SK-N-MC (cell line): Measurements from ENCODE around the gene TERB1.
A peak's percentile ranks its signal among the peaks of the same experiment; 100 is the strongest.

Experiments
- DNase-seq: peaks from one replicate; pipeline ENCODE4 v3.0.0-alpha.2; 2011; ENCODE audit warnings: low read depth, low spot score
- H3K27ac ChIP-seq: fragments of 200-600 bp; sonication (generic); 2 replicates; pipeline ENCODE4 v1.5.1; 2016; ENCODE audit warnings: mixed run types
- H3K36me3 ChIP-seq: fragments of 200-600 bp; sonication (generic); 2 replicates; pipeline ENCODE4 v1.6.1; 2017; ENCODE audit warnings: antibody characterized with exemption, low read length, mixed read lengths; ENCODE audit not compliant: insufficient read depth
- H3K4me3 ChIP-seq: fragments of 200-600 bp; sonication (generic); 2 replicates; pipeline ENCODE4 v1.5.1; 2016
- H3K9ac ChIP-seq: fragments of 200-600 bp; sonication (generic); 2 replicates; pipeline ENCODE4 v1.8.0; 2017; ENCODE audit warnings: mixed run types, mixed read lengths; ENCODE audit not compliant: insufficient read length
- H3K9me3 ChIP-seq: fragments of 200-600 bp; sonication (generic); 2 replicates; pipeline ENCODE4 v1.6.1; 2017; ENCODE audit warnings: low read depth, mild to moderate bottlenecking, antibody characterized with exemption, low read length, moderate library complexity, mixed read lengths
- EZH2 ChIP-seq: fragments of 200-600 bp; sonication (generic); IDR thresholded peaks from one replicate; pipeline ENCODE4 v1.6.1; 2017; ENCODE audit warnings: antibody characterized with exemption
- FOXP2 ChIP-seq: optimal IDR thresholded peaks from 2 replicates; pipeline ENCODE3; 2011; ENCODE audit warnings: mild to moderate bottlenecking, moderate library complexity; ENCODE audit not compliant: insufficient read depth; ENCODE audit errors: extremely low read length, control extremely low read depth
- POLR2AphosphoS5 ChIP-seq: IDR thresholded peaks from 2 replicates; pipeline ENCODE4 v1.6.1; 2012; ENCODE audit warnings: mild to moderate bottlenecking, low read depth, low read length, borderline replicate concordance

TERB1 gene

DNA sequence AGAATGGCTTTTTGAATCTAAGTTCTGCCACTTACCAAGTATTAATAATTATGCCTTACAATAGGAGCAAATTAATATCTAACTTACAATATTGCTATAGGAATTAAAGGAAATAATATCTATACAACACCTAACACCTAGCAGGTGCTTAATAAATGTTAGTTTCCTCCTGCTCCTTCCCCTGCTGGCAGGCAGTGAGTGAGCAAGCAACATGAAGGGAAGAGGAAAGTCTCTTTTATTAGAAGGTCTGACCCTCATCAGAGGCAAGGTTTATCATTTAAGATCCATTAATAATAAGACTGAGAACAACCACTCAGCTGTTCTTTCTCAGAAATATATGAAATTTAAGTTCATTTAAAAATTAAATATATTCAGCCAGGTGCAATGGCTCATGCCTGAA is 43.3 kb downstream of the TERB1 start:
- no peak for DNase-seq
- H3K36me3 ChIP-seq = no peaks in the 10 kb centered on the region
- no peak for TF ChIP-seq EZH2
- no peak for TF ChIP-seq POLR2AphosphoS5
- no peak for TF ChIP-seq FOXP2
- H3K4me3 ChIP-seq = no peak overlapping the region
- no peak overlapping the region for H3K9ac ChIP-seq
- H3K9me3 ChIP-seq = no peaks in the 10 kb centered on the region
- H3K27ac ChIP-seq = no peak overlapping the region

- Histone ChIP-seq H3K4me3 (no peak overlapping the region), H3K36me3 (peaks cover 3% of the 10 kb centered on the region; the same call in 1 of the 2 replicates), H3K9me3 (no peaks in the 10 kb centered on the region), H3K27ac (no peak overlapping the region), H3K9ac (no peak overlapping the region)
- no peak for DNase-seq
- TF ChIP-seq EZH2 (no peak), POLR2AphosphoS5 (no peak), FOXP2 (no peak)
These were observed 46.6 kb downstream of the TERB1 start for GRCh38 chr16:66754819-66755218.

- Histone ChIP-seq H3K4me3 (no peak overlapping the region), H3K27ac (no peak overlapping the region), H3K9me3 (no peaks in the 10 kb centered on the region), H3K9ac (no peak overlapping the region), H3K36me3 (peaks cover 9% of the 10 kb centered on the region; the same call in 1 of the 2 replicates)
- DNase-seq = no peak
- TF ChIP-seq FOXP2 = no peak
- no peak for TF ChIP-seq EZH2
- no peak for TF ChIP-seq POLR2AphosphoS5
These were observed 47.2 kb downstream of the TERB1 start for GRCh38 chr16:66754211-66754610.

GRCh38 chr16:66752958-66753357 is 48.4 kb downstream of the TERB1 start:
- no peak overlapping the region for H3K27ac ChIP-seq
- no peak overlapping the region for H3K4me3 ChIP-seq
- no peak for DNase-seq
- no peak overlapping the region for H3K9ac ChIP-seq
- H3K9me3 ChIP-seq = no peaks in the 10 kb centered on the region
- TF ChIP-seq FOXP2 (no peak), EZH2 (no peak), POLR2AphosphoS5 (no peak)
- peaks cover 18% of the 10 kb centered on the region; the same call in 1 of the 2 replicates for H3K36me3 ChIP-seq

- peaks cover 18% of the 10 kb centered on the region; the same call in 1 of the 2 replicates for H3K36me3 ChIP-seq
- peak overlapping the region; percentile 92 for H3K9ac ChIP-seq
- DNase-seq = no peak
- no peak overlapping the region for H3K27ac ChIP-seq
- TF ChIP-seq POLR2AphosphoS5 (no peak), EZH2 (no peak), FOXP2 (no peak)
- no peaks in the 10 kb centered on the region for H3K9me3 ChIP-seq
- H3K4me3 ChIP-seq = peak overlapping the region; percentile 83
These were observed 49.0 kb downstream of the TERB1 start for GRCh38 chr16:66752379-66752778.

GRCh38 chr16:66751992-66752322 is 49.4 kb downstream of the TERB1 start:
- Histone ChIP-seq H3K36me3 (peaks cover 18% of the 10 kb centered on the region; the same call in 1 of the 2 replicates), H3K9ac (peak overlapping the region; percentile 92), H3K4me3 (peak overlapping the region; percentile 83), H3K27ac (no peak overlapping the region), H3K9me3 (no peaks in the 10 kb centered on the region)
- no peak for DNase-seq
- no peak for TF ChIP-seq POLR2AphosphoS5
- no peak for TF ChIP-seq EZH2
- no peak for TF ChIP-seq FOXP2

GRCh38 chr16:66751303-66751991 is 49.9 kb downstream of the TERB1 start, which contains the start of gene DYNC1LI2:
Gene DYNC1LI2, minus strand, starts transcription at chr16:66751609. Its CDS starts 18 bp downstream, at chr16:66751591.
- H3K27ac ChIP-seq = 0 out of 2 replicates have a peak within 1 kb of the TSS, but pooled peaks have one; percentile 60
- H3K36me3 ChIP-seq = peaks cover 23% of the 10 kb centered on the region; the same call in 1 of the 2 replicates
- no peak for DNase-seq
- no peaks in the 10 kb centered on the region for H3K9me3 ChIP-seq
- TF ChIP-seq FOXP2 (no peak), EZH2 (no peak), POLR2AphosphoS5 (peak; percentile 38; the same call in 1 of the 2 replicates)
- peak within 1 kb of the TSS; percentile 83 for H3K4me3 ChIP-seq
- peak within 1 kb of the TSS; percentile 92 for H3K9ac ChIP-seq

DNA sequence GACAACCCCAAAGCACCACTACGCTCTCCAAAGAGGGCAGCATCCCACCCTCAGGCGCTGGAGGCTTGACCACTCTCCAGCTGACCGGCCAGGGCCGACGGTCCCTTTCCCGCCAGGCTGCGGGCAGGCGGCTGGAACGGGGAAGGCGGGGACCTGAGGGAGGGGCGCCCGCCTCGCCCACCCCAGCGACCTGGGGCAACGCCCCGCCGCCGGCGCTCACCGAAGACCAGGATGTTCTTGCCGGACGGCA is 50.4 kb downstream of the TERB1 start:
- H3K36me3 ChIP-seq = peaks cover 23% of the 10 kb centered on the region; the same call in 1 of the 2 replicates
- 0 out of 2 replicates have a peak overlapping the region, but pooled peaks have one; percentile 60 for H3K27ac ChIP-seq
- peak overlapping the region; percentile 83 for H3K4me3 ChIP-seq
- no peak for TF ChIP-seq EZH2
- TF ChIP-seq POLR2AphosphoS5 = no peak
- TF ChIP-seq FOXP2 = no peak
- peak overlapping the region; percentile 92 for H3K9ac ChIP-seq
- no peaks in the 10 kb centered on the region for H3K9me3 ChIP-seq
- DNase-seq = no peak
